Subcutaneous adipose tissue (tissue), 4 donors: ENCODE data around the gene ALDH6A1. TPM values are rescaled to one million over a fixed set of nuclear protein-coding genes. Genes with fewer than 3 reads are reported as not detected.

Experiments used
- CTCF ChIP-seq: fragments of 450-650 bp; IDR thresholded peaks from one replicate; pipeline ENCODE4 v1.5.1; 2016; ENCODE audit warnings: low read depth, mild to moderate bottlenecking, control low read depth, antibody characterized with exemption, moderate library complexity
- total RNA-seq, 4 donors: library from RNA; depleted of rRNA; stranded (reverse); fragments of >200 nt; gene quantifications; one replicate each; pipeline ENCODE4 v1.1.0, GENCODE V29; 2016

The ALDH6A1 gene
- total RNA-seq, 4 donors from 2014 or later = 56.8 to 102 (median 76.5) TPM

- TF ChIP-seq CTCF = no peak
Measured at GRCh38 chr14:74018586-74019407, 65.5 kb downstream of the ALDH6A1 start, which contains the start of the genes BBOF1 and ENTPD5. TSS of gene BBOF1 (plus strand) at chr14:74019349. CDS start at chr14:74019479, 130 bp downstream. TSS of gene ENTPD5 (minus strand) at chr14:74019288. CDS start at chr14:73988102, 31,186 bp downstream.

DNA sequence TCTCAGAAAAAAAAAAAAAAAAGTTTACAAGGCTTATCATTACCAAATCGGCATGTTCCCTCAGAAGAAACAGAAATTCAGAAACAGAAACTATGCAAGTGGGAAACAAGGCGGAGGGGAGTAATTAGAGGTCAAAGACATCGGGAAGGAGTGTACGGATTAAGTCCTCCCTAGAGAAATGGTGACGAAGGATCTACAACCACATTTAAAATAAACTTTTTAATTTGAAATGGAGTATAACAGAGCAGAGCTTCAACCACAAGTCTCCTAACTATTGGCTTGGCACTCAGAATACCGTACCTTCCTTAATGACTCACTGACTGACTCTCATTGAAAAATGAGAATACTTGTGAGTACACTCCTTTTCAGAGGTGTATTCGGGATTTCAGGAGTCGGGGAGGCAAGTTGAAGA lies 66.1 kb downstream of the ALDH6A1 start:
- TF ChIP-seq CTCF = no peak

DNA sequence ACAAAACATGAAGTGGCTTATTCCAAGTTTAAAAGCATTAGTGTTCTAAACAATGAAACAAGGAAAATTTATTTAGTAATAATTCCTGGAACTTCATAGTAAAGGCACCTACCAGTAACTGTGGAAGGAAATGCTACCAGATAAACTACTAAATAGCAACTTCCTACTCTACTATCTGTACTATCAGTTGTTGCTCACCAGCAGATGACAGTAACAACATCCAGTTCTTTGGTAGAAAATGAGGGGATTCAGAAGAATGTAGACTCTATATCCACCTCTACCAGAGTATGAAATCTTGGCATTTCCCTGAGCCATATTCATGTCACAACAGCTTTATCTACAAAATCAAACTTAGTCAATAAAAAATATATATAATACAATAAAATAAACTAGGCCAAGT lies 68.3 kb downstream of the ALDH6A1 start:
- no peak for TF ChIP-seq CTCF

DNA sequence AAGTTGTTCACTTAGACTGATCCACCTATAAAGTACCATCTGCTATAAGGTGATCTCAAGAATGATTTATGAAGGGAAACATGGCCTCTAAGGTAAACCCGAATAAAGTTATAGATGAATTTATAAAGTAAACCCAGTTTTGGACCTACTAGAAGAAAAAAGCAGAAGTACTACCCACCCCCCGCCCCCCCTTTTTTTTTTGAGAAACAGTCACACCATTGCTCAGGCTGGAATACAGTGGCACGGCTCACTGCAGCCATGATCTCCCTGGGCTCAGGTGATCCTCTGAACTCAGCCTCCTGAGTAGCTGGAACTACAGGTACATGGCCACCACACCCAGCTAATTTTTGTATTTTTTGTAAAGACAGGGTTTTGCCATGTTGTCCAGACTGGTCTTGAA lies 69.1 kb downstream of the ALDH6A1 start:
- no peak for TF ChIP-seq CTCF

GRCh38 chr14:74014299-74014698 lies 70.0 kb downstream of the ALDH6A1 start:
- TF ChIP-seq CTCF = no peak

DNA sequence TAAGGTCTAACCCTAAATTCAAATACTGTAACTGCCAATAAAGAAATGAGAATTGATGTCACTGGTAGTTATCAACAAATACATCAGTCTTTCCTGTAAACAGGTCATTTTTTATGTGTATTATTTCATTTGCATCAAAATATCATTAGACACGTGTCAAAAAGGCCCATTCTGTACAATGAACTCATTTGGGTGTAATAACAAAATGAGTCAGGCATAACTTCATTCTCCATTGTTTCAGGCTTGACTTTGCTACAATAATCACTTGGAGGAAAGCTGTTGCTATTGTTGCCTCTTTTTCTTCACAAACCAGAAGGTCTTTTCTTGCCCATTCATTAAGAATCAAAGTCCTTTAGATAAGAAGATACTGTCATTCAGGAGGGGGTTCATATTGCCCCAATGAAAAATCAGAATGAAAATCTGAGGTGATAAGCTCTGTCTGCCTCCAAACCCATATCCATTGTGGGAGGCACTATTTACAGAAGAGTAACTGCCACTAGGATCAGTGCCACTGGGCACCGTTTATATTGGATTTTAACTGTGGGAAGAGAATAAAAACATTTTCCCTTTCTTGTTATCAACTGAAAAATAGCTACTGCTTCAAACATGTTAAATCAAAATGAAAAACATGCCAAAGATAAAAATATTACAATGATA lies 75.3 kb downstream of the ALDH6A1 start:
- TF ChIP-seq CTCF = no peak

Other genes starting within 250 kb of the ALDH6A1 start
- 10 to 100 TPM in 3 of 4 donors, 1 to 10 TPM in 1; 9.5 to 26.4 (median 17.2) TPM for gene PTGR2, start 232.6 kb downstream of the ALDH6A1 start, total RNA-seq
- gene ZNF410, start 197.6 kb downstream of the ALDH6A1 start, total RNA-seq = 10 to 100 TPM; 32.0 to 51.4 (median 44.1) TPM
- 1 to 10 TPM; 3.1 to 4.1 (median 4.0) TPM for gene FAM161B, start 134.4 kb downstream of the ALDH6A1 start, total RNA-seq
- 10 to 100 TPM; 34.6 to 46.9 (median 37.9) TPM for gene COQ6, start 134.2 kb downstream of the ALDH6A1 start, total RNA-seq
- 10 to 100 TPM; 10.0 to 14.9 (median 12.4) TPM for gene ENTPD5, start 65.2 kb downstream of the ALDH6A1 start, total RNA-seq
- 10 to 100 TPM in 1 of 4 donors, 1 to 10 TPM in 3; 3.1 to 12.3 (median 5.5) TPM for gene BBOF1, start 65.1 kb downstream of the ALDH6A1 start, total RNA-seq
- gene LIN52, start 503 bp upstream of the ALDH6A1 start, total RNA-seq = 10 to 100 TPM in 2 of 4 donors, 1 to 10 TPM in 2; 8.3 to 13.4 (median 9.9) TPM
- not detected for gene VSX2, start 155.0 kb upstream of the ALDH6A1 start, total RNA-seq
- gene ABCD4, start 218.5 kb upstream of the ALDH6A1 start, total RNA-seq = 10 to 100 TPM; 28.9 to 49.8 (median 43.2) TPM